ENCODE measurements around the gene WDR17. TPM values are rescaled to one million over a fixed set of nuclear protein-coding genes. Genes with fewer than 3 reads are reported as not detected.

Gene WDR17
- total and polyA plus RNA-seq, 2 of the 8 experiments (the other 6 are each of a cell fraction or from before 2014, with no cell fraction given): 1.4 to 3.3 TPM

- TF ChIP-seq CTCF (IDR thresholded peaks at IDR 0.05; ENCODE audit: control extremely low read depth in 1 of 3, insufficient read depth in 1 of 3, low read depth in 1 of 3, low read length in 3 of 3) (no peak), SIN3A (conservative IDR thresholded peaks at IDR 0.05 in 1 of 2, IDR thresholded peaks at IDR 0.05 in 1 of 2; ENCODE audit: low read depth in 1 of 2, low read length in 2 of 2) (no peak)
- TF ChIP-seq, protein P1, sequence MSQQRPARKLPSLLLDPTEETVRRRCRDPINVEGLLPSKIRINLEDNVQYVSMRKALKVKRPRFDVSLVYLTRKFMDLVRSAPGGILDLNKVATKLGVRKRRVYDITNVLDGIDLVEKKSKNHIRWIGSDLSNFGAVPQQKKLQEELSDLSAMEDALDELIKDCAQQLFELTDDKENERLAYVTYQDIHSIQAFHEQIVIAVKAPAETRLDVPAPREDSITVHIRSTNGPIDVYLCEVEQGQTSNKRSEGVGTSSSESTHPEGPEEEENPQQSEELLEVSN (IDR thresholded peaks at IDR 0.05): no peak
Observed at GRCh38 chr4:176142253-176142652, 76.6 kb downstream of the WDR17 start (continued).
